ENCODE data around the gene CMKLR1.

CMKLR1 gene

DNA sequence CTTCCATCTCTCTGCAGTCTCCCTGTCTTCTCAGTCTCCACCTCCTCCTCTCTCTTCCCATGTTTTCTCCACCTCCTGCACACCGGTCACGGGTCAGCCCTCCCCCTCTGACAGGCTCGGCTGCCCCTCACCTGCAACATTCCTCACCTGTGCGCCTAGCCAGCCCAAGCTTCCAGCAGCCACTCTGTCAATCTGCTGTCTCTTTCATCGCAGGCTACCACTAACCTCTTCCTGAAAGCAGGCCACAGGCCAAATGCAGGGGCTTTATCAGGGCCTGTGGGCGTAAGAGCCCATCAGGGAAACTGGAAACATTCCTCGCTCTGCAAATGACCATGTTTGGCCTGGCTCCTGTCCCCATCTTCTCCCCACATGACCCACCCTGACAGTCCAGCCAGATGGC, 34.5 kb downstream of the CMKLR1 start:
- no peaks in the 10 kb centered on the region for H3K27me3 ChIP-seq (ENCODE audit: insufficient read depth, poor library complexity, severe bottlenecking)
- DNase-seq (ENCODE audit: low read depth in 1 of 2, low spot score in 1 of 2): no peak
- H3K4me3 ChIP-seq (replicated peaks; ENCODE audit: insufficient read depth, low read length): no peak overlapping the region
- TF ChIP-seq SPI1 (IDR thresholded peaks at IDR 0.05; ENCODE audit: borderline replicate concordance, low read depth) (no peak), POLR2AphosphoS5 (IDR thresholded peaks at IDR 0.05; ENCODE audit: low read depth) (no peak), GABPA (IDR thresholded peaks at IDR 0.05; ENCODE audit: low read depth) (no peak)
- TF ChIP-seq, protein P1, sequence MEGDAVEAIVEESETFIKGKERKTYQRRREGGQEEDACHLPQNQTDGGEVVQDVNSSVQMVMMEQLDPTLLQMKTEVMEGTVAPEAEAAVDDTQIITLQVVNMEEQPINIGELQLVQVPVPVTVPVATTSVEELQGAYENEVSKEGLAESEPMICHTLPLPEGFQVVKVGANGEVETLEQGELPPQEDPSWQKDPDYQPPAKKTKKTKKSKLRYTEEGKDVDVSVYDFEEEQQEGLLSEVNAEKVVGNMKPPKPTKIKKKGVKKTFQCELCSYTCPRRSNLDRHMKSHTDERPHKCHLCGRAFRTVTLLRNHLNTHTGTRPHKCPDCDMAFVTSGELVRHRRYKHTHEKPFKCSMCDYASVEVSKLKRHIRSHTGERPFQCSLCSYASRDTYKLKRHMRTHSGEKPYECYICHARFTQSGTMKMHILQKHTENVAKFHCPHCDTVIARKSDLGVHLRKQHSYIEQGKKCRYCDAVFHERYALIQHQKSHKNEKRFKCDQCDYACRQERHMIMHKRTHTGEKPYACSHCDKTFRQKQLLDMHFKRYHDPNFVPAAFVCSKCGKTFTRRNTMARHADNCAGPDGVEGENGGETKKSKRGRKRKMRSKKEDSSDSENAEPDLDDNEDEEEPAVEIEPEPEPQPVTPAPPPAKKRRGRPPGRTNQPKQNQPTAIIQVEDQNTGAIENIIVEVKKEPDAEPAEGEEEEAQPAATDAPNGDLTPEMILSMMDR (IDR thresholded peaks at IDR 0.05; ENCODE audit: insufficient read depth, low read length): no peak
- TF ChIP-seq, protein P2, sequence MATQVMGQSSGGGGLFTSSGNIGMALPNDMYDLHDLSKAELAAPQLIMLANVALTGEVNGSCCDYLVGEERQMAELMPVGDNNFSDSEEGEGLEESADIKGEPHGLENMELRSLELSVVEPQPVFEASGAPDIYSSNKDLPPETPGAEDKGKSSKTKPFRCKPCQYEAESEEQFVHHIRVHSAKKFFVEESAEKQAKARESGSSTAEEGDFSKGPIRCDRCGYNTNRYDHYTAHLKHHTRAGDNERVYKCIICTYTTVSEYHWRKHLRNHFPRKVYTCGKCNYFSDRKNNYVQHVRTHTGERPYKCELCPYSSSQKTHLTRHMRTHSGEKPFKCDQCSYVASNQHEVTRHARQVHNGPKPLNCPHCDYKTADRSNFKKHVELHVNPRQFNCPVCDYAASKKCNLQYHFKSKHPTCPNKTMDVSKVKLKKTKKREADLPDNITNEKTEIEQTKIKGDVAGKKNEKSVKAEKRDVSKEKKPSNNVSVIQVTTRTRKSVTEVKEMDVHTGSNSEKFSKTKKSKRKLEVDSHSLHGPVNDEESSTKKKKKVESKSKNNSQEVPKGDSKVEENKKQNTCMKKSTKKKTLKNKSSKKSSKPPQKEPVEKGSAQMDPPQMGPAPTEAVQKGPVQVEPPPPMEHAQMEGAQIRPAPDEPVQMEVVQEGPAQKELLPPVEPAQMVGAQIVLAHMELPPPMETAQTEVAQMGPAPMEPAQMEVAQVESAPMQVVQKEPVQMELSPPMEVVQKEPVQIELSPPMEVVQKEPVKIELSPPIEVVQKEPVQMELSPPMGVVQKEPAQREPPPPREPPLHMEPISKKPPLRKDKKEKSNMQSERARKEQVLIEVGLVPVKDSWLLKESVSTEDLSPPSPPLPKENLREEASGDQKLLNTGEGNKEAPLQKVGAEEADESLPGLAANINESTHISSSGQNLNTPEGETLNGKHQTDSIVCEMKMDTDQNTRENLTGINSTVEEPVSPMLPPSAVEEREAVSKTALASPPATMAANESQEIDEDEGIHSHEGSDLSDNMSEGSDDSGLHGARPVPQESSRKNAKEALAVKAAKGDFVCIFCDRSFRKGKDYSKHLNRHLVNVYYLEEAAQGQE (IDR thresholded peaks at IDR 0.05; ENCODE audit: insufficient replicate concordance, low read depth): no peak
- no peak overlapping the region for H3K27ac ChIP-seq (replicated peaks)

DNA sequence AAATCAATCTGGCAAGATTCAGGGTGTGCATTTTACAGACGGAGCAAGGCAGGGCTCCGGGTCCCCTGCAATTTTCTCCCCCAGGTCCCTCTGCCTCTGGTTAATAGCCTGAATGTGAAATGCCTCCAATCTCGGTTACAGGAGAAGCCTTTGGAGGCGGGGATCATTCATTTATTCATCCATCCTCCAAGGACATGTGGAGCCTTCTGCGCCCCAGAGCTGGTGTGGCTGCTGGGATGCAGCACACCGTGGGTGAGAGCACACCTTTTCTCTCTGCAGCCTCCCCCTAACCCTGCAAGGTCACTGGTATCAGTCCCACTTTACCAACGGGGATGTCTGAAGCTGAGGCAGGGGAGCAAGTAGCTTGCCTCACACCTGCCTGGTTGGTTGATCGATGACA, 35.4 kb downstream of the CMKLR1 start:
- Histone ChIP-seq H3K27me3 (ENCODE audit: insufficient read depth, poor library complexity, severe bottlenecking) (no peaks in the 10 kb centered on the region), H3K4me3 (replicated peaks; ENCODE audit: insufficient read depth, low read length) (no peak overlapping the region)
- TF ChIP-seq GABPA (IDR thresholded peaks at IDR 0.05; ENCODE audit: low read depth): no peak
- no peak for TF ChIP-seq SPI1 (IDR thresholded peaks at IDR 0.05; ENCODE audit: borderline replicate concordance, low read depth)
- TF ChIP-seq, protein P1 (IDR thresholded peaks at IDR 0.05; ENCODE audit: insufficient read depth, low read length): no peak
- TF ChIP-seq, protein P2 (IDR thresholded peaks at IDR 0.05; ENCODE audit: insufficient replicate concordance, low read depth): no peak
- no peak for TF ChIP-seq POLR2AphosphoS5 (IDR thresholded peaks at IDR 0.05; ENCODE audit: low read depth)

DNA sequence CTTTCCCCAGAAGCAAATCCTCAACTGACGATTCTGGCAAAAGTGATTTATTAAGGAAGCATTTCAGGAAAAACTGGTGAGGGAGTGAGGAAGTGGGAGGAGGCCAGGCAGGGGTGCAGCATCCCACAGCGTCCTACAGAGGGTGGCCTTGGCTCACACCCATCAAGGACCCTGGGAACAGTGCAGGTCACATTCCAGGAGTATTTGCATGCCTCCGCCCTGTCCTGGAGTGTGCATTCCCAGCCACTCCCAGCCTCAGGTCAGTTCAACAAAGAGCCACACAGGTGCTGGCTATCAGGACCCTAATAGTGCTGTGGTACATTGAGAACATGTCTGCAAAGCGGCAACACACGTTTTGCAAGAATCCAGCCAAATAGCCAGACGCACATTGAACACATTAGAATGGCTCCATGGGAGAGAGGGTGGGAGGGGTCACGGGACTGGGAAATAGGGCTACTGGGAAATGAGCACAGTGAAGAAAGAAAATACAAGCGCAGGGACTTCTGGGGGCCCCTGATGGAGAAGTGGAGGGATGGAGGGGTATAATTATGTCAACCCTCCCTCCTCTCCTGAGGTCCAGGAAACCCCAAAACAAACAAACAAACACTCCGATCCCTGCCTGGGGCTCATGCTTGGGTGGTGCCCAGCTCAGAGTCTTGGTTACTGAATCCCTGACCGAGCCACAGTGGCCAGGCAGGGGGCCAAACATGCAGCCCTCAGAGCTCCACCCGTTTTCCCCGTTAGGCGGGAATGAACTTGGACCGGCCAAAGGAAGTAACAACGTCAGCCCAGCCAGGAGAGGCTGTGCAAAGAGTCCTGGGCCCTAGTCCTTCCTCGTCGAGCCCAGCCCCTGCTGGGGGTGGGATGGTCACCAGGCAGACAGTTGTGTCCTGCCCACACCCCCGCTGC, 36.5 kb downstream of the CMKLR1 start:
- H3K27me3 ChIP-seq (ENCODE audit: insufficient read depth, poor library complexity, severe bottlenecking): no peaks in the 10 kb centered on the region
- H3K4me3 ChIP-seq (replicated peaks; ENCODE audit: insufficient read depth, low read length): no peak overlapping the region
- TF ChIP-seq, protein P2 (IDR thresholded peaks at IDR 0.05; ENCODE audit: insufficient replicate concordance, low read depth): no peak
- no peak for TF ChIP-seq POLR2AphosphoS5 (IDR thresholded peaks at IDR 0.05; ENCODE audit: low read depth)
- TF ChIP-seq GABPA (IDR thresholded peaks at IDR 0.05; ENCODE audit: low read depth): no peak
- no peak for DNase-seq (ENCODE audit: low read depth in 1 of 2, low spot score in 1 of 2)
- H3K27ac ChIP-seq (replicated peaks): no peak overlapping the region

More for the DNA sequence above, 35.4 kb downstream of the CMKLR1 start:
- H3K27ac ChIP-seq (replicated peaks): no peak overlapping the region
- DNase-seq (ENCODE audit: low read depth in 1 of 2, low spot score in 1 of 2): no peak
